ENCODE results near the gene SCN5A. TPM values are rescaled to one million over a fixed set of nuclear protein-coding genes. Genes with fewer than 3 reads are reported as not detected.

SCN5A gene
- total and polyA plus RNA-seq, 2 of the 8 experiments (the other 6 are each of a cell fraction or from before 2014, with no cell fraction given), result 4.8 to 11.4 TPM

GRCh38 chr3:38653685-38654537, 4.4 kb upstream of the SCN5A start (continued):
- no peak for TF ChIP-seq CHD7 (IDR thresholded peaks at IDR 0.05; ENCODE audit: insufficient replicate concordance, low read length)
- no peak for TF ChIP-seq YY1 (IDR thresholded peaks at IDR 0.05; ENCODE audit: low read depth, low read length)
- no peak for TF ChIP-seq TAF7 (optimal IDR thresholded peaks at IDR 0.05; ENCODE audit: borderline replicate concordance, low read depth, low read length)
- TF ChIP-seq KDM4A (IDR thresholded peaks at IDR 0.05; ENCODE audit: low read depth, low read length, severe bottlenecking), result no peak
- TF ChIP-seq POU5F1 (IDR thresholded peaks at IDR 0.05; ENCODE audit: low read depth, low read length), result no peak
- TF ChIP-seq SIN3A (conservative IDR thresholded peaks at IDR 0.05 in 1 of 2, IDR thresholded peaks at IDR 0.05 in 1 of 2; ENCODE audit: low read depth in 1 of 2, low read length in 2 of 2), result no peak
- no peak for TF ChIP-seq POLR2AphosphoS5 (IDR thresholded peaks at IDR 0.05; ENCODE audit: low read depth, low read length)
- TF ChIP-seq CTBP2 (IDR thresholded peaks at IDR 0.05; ENCODE audit: borderline replicate concordance, insufficient read depth, insufficient read length, low read length), result no peak
